ENCODE measurements around the gene ACSL4.
"Not testable (repeated sequence)": the region's sequence is repeated elsewhere in the genome, so short reads cannot be mapped to it uniquely, and the experiment has no call there.

GRCh38 chrX:109657364-109657763, 75.7 kb downstream of the ACSL4 start:
- not testable (repeated sequence) for TF ChIP-seq CTCF, EP300 (IDR thresholded peaks at IDR 0.05)

All from ovary (tissue), 3 donors.